GM21423 (cell line): Measurements from ENCODE around the gene FTO.
A peak's percentile ranks its signal among the peaks of the same experiment; 100 is the strongest.

Source experiments
- ATAC-seq: cut with Tn5 transposase; IDR thresholded peaks from one replicate; pipeline ENCODE4 v1.9.1; 2021; ENCODE audit warnings: mild to moderate bottlenecking, moderate library complexity; ENCODE audit not compliant: unreplicated experiment

FTO gene

DNA sequence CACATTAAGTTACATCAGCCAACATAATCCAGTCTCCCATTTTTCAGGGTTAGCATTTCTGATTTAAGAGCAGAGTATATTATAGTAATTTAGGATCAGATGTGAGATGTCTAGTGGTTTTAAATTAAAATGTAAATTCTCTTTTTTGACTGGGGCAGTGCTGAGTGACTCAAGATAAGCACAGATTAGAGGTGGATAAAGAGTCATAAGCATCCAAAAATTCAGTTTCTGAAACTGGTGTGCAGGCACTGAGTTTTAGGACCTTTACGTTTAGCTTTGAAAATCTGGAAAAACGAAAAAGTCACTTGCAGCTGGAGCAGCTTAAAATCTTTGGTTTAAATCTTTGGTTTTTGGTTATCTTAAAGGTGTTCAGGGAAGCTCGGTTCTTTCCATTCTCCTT lies 190.7 kb downstream of the FTO start:
- ATAC-seq = no peak

DNA sequence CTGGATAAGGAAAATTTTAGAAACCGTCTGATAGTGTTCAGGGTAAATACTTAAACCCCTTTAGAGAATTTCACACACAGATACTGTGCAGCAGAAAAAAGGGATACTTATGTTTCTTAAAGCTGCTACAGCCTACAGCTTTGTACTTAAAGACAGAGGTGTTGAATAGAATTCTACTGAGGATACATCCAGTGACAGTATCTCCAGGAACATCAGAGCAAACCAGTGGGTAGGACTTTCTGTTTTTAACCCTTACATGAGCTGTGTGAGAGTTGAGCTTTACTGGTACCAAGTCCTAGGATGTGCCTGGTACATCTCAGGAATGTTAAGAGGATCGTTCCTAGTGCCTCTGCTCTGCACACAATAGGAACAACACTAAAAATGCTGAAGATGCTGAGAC lies 191.5 kb downstream of the FTO start:
- ATAC-seq = no peak

GRCh38 chr16:53895851-53896250 lies 191.9 kb downstream of the FTO start:
- ATAC-seq = no peak

GRCh38 chr16:53896722-53897121 lies 192.8 kb downstream of the FTO start:
- ATAC-seq = no peak

- no peak for ATAC-seq
Observed at GRCh38 chr16:53898993-53899392, 195.0 kb downstream of the FTO start.

- ATAC-seq = no peak
Observed at GRCh38 chr16:53899431-53899830, 195.5 kb downstream of the FTO start.

DNA sequence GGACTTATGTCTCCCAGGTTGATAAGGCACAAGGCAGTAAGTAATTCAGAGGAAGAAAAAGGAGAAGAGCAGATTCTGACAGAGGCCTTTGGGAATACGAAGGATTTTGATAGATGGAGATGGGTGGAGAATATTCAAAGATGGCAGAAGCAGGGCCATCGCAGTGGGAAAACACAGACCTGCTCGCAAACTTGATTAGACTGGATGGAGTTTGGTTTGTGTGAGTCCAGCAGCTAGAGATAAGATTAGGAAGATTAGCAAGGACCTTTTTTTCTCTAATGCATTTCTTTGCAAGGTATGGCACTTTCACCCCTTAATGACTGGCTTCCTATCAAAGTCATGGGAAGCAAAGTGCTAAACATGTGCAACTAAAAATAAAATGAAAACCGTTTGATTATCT lies 196.7 kb downstream of the FTO start:
- no peak for ATAC-seq

- no peak for ATAC-seq
Observed at GRCh38 chr16:53901408-53901807, 197.5 kb downstream of the FTO start.

GRCh38 chr16:53904533-53904932 lies 200.6 kb downstream of the FTO start:
- no peak for ATAC-seq

DNA sequence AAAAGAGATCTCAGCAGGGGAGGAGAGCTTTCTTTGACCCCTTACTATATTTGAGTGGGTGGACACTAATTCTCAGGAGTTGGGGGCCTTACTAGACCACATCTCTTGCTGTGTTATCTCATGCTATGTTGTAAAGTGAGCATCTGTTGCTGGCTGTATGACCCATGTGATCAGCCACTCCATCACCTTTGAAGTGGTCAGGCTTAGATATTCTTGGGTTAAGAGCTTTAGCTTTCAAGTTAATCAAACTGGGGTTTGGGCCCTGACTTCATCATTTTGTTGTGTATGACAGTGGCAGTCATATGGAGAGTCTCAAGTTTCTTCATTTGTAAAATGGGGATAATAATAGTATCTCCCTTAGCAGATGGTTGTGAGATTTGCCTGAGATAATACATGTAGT lies 201.1 kb downstream of the FTO start:
- no peak for ATAC-seq

DNA sequence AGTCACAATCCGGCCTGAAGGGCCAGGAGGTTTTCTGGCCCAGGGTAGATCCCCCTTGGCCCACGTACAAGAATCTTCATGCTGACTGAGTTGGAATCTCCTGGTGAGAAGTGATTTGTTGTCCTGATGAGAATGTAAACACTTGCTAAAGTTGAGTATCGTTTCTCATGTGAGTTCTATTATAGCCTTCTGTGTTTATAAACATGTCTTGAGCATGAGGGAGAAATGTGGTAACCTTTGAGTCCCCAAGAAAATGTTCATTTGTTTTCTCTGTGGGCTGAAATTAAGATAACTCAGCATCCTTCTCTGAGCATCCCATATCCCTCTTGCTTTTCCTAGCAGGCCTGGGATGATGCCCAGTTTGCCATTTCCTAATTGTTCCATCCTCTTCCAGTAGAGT lies 204.8 kb downstream of the FTO start:
- ATAC-seq = no peak

DNA sequence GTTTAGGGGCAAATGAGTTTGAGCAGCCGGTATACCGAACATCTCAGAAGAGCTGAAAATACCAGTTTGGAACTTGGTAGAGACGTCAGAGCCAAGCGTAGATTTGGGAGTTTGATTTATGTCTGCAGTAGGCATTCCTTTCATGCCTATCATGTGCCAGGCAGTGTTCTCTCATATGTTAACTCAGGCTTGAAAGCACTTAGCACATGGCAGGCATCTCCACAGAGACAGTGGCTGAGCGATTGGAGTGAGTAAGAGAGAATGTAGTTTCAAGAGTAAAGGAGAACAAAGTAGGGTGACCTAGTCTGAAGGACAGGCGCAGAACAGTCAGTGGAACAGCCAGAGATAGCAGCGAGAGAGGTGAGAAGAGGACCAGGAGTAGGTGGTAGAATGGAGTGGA lies 207.0 kb downstream of the FTO start:
- no peak for ATAC-seq

DNA sequence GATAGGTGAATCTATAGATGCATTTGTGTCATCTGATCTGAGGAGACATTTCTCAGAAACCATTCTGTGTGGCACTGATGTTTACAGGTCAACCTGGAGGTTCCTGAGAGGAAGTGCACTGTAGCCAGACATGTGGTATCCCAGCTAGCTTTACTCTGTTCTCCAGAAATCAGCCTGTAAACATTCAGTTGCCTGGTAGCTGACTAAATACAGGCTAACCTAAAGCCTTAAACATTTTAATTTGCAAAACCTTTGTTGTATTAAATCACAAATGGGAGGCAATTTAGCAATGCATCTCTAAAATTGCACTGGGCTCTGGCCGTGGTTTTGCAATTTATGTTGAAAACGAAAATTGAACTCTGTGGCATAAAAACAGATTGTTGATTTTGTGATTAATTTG lies 207.6 kb downstream of the FTO start:
- no peak for ATAC-seq

DNA sequence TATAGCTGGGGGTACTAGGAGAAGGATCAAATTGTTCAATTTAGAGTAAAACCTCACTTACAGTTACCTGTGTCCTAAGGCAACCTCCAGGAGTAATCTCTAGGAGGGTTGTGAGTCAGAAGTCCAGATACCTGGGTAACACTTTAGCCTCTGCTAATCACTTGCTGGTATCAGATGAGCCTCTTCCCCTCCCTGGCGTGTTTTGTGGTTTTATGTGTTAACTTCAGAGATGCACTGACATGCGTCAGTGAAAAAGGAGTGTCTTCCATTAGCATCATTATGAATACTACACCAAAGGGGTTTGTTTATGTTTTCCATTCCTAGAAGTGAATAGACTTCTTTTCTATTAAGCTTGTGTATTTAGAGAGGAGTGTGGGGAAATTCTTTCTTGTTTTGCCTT lies 208.2 kb downstream of the FTO start:
- peak; percentile 58 for ATAC-seq

GRCh38 chr16:53913099-53913870 lies 209.3 kb downstream of the FTO start:
- ATAC-seq = no peak

DNA sequence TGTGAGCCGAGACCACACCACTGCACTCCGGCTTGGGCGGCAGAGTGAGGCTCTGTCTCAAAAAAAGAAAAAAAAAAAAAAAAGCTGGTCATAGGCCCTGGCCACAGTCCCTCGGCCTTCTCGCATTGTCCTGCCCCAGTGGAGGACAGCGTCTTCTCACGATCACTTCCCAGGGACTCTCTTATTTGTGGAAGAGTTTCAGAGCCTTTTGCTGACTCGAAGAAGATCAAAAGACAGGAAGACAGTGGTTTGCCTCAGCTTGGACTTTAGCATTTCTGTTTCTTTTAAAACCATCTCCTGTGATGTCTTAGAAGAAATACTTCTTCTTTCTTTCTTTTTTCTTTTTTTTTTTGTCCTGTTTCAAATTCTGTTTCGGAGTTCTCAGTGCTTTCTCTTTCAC lies 210.0 kb downstream of the FTO start:
- ATAC-seq = no peak

GRCh38 chr16:53914736-53915135 lies 210.8 kb downstream of the FTO start:
- ATAC-seq = no peak

DNA sequence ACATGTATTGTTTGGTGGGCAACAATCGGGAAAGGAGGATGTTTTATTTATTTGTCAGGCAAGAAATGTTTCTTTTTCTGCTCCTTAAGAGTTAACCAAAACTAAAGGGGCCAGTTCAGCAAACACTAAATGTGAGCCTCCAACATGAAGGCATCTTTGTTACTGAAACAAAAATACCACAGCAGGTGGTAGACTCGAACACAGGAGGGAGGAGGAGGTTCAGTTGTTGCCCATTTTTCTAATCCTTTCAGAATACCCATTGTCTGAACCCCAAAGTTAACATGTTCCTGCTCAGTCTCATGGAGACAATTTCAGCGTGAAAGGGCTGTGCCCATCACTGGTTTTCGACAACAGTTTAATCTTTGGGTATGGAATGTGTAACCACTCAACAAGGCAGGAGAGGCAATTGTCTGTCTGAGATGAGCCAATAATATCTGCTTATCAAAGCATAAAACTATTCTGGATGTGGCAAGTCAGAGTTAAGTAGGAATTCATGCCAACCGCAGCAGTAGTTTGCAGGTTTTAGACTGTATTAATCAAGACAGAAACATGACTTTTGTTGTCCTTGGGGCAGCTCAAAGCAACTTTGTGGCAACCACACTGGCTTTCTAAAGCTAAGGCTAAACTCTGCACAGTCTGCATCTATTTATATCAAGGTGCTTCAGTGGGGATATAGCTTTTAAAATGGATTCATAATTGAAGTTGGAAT lies 211.7 kb downstream of the FTO start:
- ATAC-seq = no peak

- ATAC-seq = no peak
Observed at GRCh38 chr16:53920988-53921387, 217.0 kb downstream of the FTO start.

DNA sequence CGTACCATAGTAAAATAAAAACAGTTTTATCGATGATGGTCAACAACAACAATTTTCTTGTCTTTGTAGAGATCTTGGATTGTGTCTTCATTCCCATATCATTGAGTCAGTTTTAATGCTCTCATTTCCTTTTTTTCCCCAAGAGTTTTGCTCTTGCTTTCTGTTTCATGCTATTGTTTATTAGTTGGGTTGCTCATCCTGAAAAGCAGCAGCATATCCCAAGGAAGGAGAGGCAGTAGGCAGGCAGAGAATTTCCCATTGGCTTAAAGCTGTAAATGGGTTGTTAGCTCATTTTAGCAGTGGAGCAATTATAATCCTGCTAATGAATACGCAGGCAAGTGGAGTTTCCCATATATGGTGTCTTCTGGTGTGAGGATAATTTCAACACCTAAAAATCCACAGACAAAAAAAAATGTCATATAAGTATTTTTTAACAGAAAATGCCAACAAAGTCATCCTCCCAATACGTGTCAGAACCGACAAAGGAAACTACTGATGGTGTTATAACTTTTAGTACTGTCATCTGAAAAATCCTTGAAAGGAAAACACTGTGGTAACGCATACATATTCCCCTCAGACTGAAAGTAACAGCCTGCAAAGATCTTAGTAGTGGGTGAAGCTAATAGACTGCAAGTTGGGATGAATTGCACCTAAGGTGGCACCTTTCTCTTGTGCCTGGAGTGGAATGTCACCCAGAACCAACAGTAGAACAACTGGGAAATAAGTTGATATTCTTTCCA lies 218.3 kb downstream of the FTO start:
- ATAC-seq = no peak

DNA sequence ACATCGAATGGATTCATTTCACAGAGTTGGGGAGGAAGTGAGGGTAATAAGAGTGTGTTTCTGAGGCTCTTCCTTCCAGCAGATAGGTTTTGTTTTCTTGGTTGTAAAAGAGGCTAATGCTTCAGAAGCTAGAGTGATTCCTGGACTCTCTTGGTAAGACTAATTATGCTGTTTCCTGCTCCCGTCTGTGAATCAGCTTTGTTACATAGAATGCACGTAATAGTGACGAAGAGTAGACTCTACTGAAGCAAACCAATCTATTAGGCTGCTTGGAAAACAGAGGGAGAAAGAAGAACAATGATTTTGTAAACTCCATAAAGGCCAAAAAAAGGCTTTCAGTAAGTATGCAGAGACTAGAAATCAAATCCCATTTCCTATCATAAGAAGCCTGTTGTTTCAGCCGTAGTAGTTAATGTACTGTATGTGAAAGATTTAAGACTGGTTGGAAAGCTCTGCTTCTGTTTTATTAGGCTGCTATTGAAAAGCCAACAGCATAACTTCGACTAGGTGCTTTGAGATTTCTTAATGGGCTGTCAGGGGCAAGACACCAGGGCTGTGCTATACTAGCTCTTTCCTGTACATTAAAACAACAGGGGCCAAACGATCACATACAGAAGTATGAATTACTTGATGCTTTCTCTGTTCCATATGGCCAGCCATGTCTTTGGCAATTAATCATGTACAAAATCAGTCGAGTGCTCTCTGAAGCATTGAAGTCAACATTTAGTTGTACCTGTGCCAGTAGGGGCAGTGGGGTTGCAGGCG lies 219.0 kb downstream of the FTO start:
- ATAC-seq = no peak
